ENCODE measurements around the gene PRR3. TPM values are rescaled to one million over a fixed set of nuclear protein-coding genes. Genes with fewer than 3 reads are reported as not detected.
A peak's percentile ranks its signal among the peaks of the same experiment; 100 is the strongest.

PRR3 gene
- total and polyA plus RNA-seq, 9 of the 15 experiments (the other 6 are each of a cell fraction or from before 2014, with no cell fraction given), result 23.5 to 59.6 (median 28.8) TPM

DNA sequence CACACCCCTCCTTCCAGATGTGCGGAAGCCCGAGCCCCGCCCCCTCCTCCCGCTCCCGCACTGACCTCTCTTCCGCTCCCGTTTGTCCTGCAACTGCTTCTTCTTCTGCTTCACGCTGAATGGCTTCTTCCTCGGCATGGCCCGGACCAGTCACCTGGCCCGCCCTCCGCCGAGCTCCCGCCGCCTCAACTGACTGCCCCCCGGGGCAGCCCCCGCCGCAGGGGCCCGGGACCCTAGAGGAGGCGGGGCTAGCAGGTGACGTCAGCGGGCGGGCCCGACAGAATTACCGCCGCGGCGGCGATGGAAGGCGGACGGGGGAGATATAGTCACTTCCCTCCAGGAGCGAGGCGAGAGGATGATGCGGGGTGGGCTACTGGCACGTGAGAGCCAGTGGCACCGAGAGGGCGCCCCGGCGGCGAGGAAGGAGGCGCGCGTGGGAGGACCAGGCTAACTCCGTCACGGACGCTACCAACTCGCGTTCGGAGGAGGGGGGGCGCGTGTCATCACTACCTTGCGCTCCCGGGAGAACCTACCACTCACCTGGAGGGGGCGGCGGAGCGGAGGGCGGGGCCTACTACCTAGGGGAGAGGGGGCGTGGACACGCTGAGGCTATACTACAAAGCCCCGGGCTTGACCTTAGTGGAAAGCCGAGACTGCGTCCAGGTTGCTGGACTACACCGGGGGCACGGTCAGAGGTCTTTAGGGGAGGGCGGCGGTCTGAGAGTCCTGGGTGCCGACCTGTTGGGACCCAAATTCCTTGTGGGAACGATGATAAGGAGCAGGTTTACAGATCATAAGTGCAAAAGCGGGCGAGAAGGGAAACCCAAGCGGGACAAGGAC is 809 bp upstream of the PRR3 start, which contains the start of gene GNL1 (continued):
- TF ChIP-seq, protein P1, sequence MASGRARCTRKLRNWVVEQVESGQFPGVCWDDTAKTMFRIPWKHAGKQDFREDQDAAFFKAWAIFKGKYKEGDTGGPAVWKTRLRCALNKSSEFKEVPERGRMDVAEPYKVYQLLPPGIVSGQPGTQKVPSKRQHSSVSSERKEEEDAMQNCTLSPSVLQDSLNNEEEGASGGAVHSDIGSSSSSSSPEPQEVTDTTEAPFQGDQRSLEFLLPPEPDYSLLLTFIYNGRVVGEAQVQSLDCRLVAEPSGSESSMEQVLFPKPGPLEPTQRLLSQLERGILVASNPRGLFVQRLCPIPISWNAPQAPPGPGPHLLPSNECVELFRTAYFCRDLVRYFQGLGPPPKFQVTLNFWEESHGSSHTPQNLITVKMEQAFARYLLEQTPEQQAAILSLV (tag; IDR thresholded peaks at IDR 0.05), result no peak
- TF ChIP-seq, protein P2, sequence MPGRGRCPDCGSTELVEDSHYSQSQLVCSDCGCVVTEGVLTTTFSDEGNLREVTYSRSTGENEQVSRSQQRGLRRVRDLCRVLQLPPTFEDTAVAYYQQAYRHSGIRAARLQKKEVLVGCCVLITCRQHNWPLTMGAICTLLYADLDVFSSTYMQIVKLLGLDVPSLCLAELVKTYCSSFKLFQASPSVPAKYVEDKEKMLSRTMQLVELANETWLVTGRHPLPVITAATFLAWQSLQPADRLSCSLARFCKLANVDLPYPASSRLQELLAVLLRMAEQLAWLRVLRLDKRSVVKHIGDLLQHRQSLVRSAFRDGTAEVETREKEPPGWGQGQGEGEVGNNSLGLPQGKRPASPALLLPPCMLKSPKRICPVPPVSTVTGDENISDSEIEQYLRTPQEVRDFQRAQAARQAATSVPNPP (IDR thresholded peaks at IDR 0.05; ENCODE audit: borderline replicate concordance, insufficient read depth, insufficient read length), result no peak
- TF ChIP-seq STAT5A (IDR thresholded peaks at IDR 0.05; ENCODE audit: borderline replicate concordance, low read length) (0 out of 2 replicates have a peak, but pooled peaks have one; percentile 30), SIN3A (IDR thresholded peaks at IDR 0.05; ENCODE audit: borderline replicate concordance in 2 of 2, control insufficient read depth in 1 of 2, low read depth in 2 of 2, low read length in 2 of 2) (peak in 1 of 2 experiments; percentile 81; a peak in 2 of 4 replicates), HDAC6 (IDR thresholded peaks at IDR 0.05; ENCODE audit: low read depth, low read length) (no peak), RBFOX2 (IDR thresholded peaks at IDR 0.05; ENCODE audit: low read depth, low read length) (peak; percentile 75), POLR2AphosphoS2 (IDR thresholded peaks at IDR 0.05; ENCODE audit: low read length) (peak; percentile 77; the same call in 1 of the 2 replicates), SOX6 (IDR thresholded peaks at IDR 0.05) (peak; percentile 58)
- TF ChIP-seq, protein P3, sequence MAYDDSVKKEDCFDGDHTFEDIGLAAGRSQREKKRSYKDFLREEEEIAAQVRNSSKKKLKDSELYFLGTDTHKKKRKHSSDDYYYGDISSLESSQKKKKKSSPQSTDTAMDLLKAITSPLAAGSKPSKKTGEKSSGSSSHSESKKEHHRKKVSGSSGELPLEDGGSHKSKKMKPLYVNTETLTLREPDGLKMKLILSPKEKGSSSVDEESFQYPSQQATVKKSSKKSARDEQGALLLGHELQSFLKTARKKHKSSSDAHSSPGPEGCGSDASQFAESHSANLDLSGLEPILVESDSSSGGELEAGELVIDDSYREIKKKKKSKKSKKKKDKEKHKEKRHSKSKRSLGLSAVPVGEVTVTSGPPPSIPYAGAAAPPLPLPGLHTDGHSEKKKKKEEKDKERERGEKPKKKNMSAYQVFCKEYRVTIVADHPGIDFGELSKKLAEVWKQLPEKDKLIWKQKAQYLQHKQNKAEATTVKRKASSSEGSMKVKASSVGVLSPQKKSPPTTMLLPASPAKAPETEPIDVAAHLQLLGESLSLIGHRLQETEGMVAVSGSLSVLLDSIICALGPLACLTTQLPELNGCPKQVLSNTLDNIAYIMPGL (CRISPR knock-in tag; IDR thresholded peaks at IDR 0.05), result peak; percentile 70; the same call in 1 of the 2 replicates
- TF ChIP-seq, protein P4, sequence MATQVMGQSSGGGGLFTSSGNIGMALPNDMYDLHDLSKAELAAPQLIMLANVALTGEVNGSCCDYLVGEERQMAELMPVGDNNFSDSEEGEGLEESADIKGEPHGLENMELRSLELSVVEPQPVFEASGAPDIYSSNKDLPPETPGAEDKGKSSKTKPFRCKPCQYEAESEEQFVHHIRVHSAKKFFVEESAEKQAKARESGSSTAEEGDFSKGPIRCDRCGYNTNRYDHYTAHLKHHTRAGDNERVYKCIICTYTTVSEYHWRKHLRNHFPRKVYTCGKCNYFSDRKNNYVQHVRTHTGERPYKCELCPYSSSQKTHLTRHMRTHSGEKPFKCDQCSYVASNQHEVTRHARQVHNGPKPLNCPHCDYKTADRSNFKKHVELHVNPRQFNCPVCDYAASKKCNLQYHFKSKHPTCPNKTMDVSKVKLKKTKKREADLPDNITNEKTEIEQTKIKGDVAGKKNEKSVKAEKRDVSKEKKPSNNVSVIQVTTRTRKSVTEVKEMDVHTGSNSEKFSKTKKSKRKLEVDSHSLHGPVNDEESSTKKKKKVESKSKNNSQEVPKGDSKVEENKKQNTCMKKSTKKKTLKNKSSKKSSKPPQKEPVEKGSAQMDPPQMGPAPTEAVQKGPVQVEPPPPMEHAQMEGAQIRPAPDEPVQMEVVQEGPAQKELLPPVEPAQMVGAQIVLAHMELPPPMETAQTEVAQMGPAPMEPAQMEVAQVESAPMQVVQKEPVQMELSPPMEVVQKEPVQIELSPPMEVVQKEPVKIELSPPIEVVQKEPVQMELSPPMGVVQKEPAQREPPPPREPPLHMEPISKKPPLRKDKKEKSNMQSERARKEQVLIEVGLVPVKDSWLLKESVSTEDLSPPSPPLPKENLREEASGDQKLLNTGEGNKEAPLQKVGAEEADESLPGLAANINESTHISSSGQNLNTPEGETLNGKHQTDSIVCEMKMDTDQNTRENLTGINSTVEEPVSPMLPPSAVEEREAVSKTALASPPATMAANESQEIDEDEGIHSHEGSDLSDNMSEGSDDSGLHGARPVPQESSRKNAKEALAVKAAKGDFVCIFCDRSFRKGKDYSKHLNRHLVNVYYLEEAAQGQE (IDR thresholded peaks at IDR 0.05; ENCODE audit: borderline replicate concordance), result no peak
- TF ChIP-seq, protein P4 (CRISPR knock-in tag; IDR thresholded peaks at IDR 0.05; ENCODE audit: low read depth), result peak; percentile 36; the same call in 1 of the 2 replicates
- TF ChIP-seq, protein P5, sequence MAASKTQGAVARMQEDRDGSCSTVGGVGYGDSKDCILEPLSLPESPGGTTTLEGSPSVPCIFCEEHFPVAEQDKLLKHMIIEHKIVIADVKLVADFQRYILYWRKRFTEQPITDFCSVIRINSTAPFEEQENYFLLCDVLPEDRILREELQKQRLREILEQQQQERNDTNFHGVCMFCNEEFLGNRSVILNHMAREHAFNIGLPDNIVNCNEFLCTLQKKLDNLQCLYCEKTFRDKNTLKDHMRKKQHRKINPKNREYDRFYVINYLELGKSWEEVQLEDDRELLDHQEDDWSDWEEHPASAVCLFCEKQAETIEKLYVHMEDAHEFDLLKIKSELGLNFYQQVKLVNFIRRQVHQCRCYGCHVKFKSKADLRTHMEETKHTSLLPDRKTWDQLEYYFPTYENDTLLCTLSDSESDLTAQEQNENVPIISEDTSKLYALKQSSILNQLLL (CRISPR knock-in tag; IDR thresholded peaks at IDR 0.05; ENCODE audit: borderline replicate concordance), result no peak
